ENCODE results near the gene ENTPD2.
A peak's percentile ranks its signal among the peaks of the same experiment; 100 is the strongest.

ENTPD2 gene

DNA sequence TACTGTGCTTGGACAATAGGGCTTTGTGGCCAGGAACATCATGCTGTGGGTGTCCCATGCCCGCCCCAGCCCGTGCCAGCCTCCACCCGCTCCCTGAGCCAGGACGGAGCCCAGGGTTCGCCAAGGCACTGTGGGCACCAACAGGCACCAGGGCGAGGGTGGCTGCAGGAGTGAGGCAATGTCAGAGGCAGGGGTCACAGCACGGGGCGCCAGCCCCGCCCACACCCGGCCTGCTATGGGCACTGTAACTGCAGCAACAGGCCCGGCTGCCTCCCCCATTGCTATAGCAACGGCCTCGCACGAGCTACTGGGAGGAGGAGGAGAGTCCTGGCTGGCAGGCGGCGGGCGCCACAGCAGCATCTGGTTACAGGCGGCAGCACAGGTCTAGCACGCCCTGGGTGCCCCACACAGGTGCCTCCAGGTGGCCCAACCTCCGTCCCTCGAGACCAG lies 28.3 kb downstream of the ENTPD2 start:
- H3K4me3 ChIP-seq (ENCODE audit: low read length): no peak overlapping the region
- TF ChIP-seq, protein P1, sequence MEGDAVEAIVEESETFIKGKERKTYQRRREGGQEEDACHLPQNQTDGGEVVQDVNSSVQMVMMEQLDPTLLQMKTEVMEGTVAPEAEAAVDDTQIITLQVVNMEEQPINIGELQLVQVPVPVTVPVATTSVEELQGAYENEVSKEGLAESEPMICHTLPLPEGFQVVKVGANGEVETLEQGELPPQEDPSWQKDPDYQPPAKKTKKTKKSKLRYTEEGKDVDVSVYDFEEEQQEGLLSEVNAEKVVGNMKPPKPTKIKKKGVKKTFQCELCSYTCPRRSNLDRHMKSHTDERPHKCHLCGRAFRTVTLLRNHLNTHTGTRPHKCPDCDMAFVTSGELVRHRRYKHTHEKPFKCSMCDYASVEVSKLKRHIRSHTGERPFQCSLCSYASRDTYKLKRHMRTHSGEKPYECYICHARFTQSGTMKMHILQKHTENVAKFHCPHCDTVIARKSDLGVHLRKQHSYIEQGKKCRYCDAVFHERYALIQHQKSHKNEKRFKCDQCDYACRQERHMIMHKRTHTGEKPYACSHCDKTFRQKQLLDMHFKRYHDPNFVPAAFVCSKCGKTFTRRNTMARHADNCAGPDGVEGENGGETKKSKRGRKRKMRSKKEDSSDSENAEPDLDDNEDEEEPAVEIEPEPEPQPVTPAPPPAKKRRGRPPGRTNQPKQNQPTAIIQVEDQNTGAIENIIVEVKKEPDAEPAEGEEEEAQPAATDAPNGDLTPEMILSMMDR (conservative IDR thresholded peaks at IDR 0.05; ENCODE audit: low read depth, low read length): no peak
- DNase-seq (ENCODE audit: low read depth): peak; percentile 78

DNA sequence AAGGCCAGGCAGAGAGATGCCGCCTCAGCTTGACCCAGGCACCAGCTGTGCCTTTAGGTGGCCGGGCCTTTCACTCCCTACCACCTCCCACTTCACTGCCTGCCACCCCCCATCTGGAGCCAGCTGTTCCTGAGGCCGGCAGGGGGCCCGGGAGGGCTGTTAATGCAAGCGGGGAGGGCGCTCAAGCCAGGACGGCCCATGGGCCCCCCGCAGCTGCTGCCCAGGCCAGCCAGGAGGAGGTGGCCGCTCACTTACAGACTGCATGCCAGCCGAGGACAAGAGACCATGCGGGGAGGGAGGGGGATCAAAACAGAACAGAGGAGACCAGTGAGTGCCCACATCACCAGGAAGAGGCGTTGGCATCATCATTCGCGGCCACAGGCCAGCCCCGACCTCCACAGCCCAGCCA lies 30.3 kb downstream of the ENTPD2 start:
- TF ChIP-seq, protein P1 (conservative IDR thresholded peaks at IDR 0.05; ENCODE audit: low read depth, low read length): no peak
- DNase-seq (ENCODE audit: low read depth): no peak
- no peak overlapping the region for H3K4me3 ChIP-seq (ENCODE audit: low read length)

DNA sequence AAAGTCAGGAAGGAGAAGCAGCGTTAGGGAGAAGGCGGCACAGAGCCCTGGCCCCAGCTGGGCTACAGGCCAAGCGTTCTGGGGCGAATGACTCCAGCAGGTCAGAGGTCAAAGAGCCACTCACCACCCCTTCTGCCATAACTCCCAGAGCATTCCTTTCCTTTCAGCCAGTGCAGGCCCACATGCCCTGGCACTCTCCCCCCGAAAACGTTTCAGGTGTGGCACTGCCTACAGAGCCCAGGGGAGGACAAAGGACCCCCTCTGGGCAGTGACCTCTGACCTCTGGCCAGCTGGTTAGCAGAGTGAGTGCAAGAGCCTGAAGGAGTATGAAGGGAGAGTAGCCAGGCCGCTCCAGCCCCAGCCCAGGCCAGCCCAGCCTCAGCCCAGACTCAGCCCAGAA lies 30.7 kb downstream of the ENTPD2 start:
- TF ChIP-seq, protein P1 (conservative IDR thresholded peaks at IDR 0.05; ENCODE audit: low read depth, low read length): no peak
- no peak for DNase-seq (ENCODE audit: low read depth)
- H3K4me3 ChIP-seq (ENCODE audit: low read length): no peak overlapping the region

DNA sequence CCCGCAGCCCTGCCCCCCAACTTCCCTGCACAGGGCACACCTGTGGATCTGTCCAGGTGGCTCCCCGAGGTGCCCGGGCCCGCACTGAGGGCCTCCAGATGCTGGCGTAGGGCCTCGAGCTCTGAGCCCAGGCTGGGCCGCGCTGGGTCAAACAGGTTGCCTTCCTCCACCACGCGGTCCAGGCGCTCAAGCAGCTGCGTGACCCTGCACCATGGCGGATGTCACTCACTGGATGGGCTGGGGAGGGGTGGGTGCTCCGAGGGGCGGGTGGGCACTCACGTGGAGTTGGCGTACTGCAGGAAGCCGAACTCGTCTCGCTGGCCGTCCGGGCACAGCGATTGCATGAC lies 31.2 kb downstream of the ENTPD2 start:
- no peak for DNase-seq (ENCODE audit: low read depth)
- TF ChIP-seq, protein P1 (conservative IDR thresholded peaks at IDR 0.05; ENCODE audit: low read depth, low read length): no peak
- no peak overlapping the region for H3K4me3 ChIP-seq (ENCODE audit: low read length)

DNA sequence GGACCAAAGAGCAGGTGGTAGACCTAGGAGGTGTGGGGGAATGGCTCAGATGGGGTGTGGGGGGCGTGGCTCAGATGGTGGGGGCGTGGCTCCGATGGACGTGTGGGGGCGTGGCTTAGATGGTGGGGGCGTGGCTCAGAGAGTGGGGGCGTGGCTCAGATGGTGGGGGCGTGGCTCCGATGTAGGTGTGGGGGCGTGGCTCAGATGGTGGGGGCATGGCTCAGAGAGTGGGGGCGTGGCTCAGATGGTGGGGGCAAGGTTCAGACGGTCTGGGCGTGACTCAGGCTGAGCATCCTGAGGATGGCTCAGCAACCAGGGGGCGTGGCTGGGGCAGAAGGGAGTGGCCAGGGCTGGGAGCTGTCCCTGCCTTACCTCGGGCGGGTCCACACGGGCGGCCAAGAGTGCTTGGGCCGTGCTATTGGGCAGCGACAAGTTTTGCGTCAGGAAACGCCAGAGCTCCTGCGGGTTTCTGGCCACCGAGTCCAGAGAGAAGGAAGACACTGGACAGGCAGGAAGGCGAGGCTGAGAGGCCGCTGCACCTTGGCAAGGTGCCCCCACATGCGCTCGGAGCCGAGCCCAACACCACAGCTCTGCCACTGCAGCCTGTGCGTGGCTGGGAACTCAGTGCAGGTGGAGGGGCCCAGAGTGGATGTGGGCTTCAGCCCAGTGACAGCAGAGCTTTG lies 31.7 kb downstream of the ENTPD2 start:
- TF ChIP-seq, protein P1 (conservative IDR thresholded peaks at IDR 0.05; ENCODE audit: low read depth, low read length): no peak
- no peak for DNase-seq (ENCODE audit: low read depth)

DNA sequence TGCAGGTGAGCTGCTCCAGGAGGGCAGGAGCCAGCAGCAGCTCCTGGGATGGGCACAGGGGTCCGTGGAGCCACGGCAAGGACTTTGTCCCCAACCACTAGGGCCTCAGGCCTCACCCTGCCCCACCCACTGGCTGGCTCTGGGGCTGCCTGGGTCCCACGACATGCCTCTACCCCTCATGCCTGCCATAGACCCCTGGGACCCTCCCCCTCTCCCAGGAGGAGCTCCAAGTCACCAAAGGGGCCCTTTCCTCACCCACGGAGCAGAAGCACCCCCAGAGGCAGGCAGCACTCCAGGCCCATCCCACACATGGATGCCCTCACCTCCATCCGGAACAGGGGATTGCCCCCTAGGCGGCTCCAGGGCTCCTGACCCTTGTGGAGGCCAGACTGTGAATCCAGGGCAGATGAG lies 32.3 kb downstream of the ENTPD2 start:
- no peak overlapping the region for H3K4me3 ChIP-seq (ENCODE audit: low read length)
- TF ChIP-seq, protein P1 (conservative IDR thresholded peaks at IDR 0.05; ENCODE audit: low read depth, low read length): no peak
- no peak for DNase-seq (ENCODE audit: low read depth)

More for the DNA sequence above, 31.7 kb downstream of the ENTPD2 start:
- H3K4me3 ChIP-seq (ENCODE audit: low read length): no peak overlapping the region
